Fibroblast of skin of scalp (primary cell): ENCODE data around the gene CNTN5.

Experiments used
- DNase-seq: peaks from one replicate; pipeline ENCODE4 v3.0.0-alpha.2; 2013

CNTN5 gene

DNA sequence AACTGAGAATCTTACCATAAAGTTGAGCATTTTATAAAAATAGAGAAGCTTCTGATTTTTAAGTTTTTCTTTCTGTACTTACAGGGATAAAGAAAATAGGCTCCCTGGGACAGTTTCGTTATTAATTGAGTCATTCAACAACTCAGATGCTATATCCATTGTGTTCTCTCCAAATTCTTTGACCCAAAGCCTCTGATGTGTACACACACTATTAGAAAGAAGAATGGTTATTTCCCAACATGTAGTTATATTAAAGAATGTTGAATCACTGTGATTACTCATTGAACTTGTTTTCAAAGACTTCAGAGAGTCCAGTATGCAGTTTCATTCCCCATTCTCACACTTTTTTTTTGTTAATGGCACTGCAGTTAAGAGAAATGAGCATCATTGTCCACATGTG, 932.1 kb downstream of the CNTN5 start:
- DNase-seq = peak; percentile 22

DNA sequence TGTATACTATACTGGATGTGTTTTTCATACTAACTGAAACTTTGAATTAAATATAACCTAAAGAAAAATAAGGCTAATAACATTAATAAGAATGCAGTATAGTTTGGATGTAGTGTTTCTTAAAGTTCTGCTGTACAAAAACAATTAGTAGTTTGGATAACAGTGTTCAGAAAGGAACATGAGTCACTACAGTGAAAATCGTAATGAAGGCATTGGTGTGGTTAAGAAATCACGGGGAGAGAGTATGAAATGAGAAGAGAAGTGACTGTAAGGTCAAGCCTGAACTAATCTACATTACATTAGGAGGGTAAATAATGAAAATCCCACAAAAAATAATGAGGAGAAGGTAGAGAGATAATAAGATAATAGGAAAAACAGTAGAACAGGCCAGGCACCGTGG, 939.8 kb downstream of the CNTN5 start:
- DNase-seq = no peak

DNA sequence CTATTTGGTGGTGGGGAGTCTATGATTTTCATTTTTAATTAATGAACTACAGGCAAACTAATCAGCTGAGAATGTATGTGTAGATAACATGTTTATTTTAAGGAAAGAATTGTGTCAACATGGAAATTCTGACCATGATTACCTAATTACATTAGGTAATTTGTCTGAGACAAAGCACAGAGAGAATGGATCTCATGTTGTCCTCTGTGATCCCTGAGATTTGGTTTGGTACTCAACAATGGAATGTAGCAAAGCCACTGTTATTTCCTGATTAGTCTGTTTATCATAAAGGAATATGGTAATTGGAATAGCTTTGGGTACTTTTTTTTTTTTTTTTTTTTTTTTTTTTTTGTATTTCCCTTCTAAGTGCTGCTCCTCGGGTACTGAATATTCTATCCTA, 947.6 kb downstream of the CNTN5 start:
- no peak for DNase-seq

DNA sequence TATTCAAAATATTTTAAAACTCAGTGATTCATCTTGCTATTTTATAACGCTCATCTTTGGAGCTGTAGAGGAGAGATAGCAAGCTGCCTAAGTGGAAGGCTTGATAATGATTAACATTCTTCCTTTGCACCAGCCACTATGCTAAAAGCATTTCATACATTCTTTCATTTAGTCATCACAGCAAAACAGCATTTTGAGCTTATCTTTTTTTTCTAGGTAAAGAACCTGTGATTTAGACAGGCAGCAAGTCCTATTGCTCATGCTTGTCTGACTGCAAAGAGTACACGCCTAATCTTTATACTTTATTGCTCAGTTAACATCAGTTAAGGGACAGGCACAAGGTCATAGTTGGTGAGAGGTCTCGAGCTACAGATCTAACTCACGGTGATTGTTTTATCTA, 953.2 kb downstream of the CNTN5 start:
- no peak for DNase-seq

DNA sequence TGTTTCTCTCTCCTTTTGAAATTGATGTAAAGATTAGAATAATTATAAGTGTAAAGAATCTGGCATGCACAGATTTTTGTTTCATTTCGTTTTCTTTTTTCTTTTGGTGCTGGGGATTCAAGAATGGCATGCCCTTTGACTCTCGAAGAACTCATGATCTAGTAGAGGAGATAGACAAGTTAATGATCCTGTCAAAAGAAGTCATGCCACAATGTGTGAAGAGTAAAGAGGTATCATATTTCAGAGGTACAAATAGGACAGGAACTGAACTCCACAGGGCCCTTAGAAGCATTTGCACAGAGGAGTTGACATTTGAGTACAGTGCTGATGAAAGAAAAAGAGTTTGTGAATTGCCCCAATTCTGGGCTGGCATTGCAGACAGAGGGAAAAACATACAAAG, 958.3 kb downstream of the CNTN5 start:
- DNase-seq = no peak

- peak; percentile 7 for DNase-seq
These were observed 967.2 kb downstream of the CNTN5 start for GRCh38 chr11:99987821-99988470.

DNA sequence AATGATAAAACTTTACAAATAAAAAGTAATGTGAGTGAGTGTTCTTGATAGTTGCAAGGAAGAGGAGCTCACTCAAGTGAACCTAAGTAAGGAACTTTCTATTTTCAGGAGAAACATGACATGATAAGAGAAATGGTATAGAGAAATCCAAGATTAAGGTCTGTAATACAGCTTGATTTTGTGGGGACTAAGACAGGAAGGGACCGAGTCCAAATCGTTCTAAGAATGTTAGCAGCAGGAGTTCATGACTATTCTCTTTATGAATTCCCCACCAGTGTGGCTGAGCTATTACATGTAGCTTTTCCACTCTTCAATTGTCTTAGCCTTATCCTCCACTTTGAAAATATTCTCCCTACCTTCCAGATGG, 967.7 kb downstream of the CNTN5 start:
- no peak for DNase-seq

- DNase-seq = no peak
These were observed 983.2 kb downstream of the CNTN5 start for GRCh38 chr11:100003985-100004384.

DNA sequence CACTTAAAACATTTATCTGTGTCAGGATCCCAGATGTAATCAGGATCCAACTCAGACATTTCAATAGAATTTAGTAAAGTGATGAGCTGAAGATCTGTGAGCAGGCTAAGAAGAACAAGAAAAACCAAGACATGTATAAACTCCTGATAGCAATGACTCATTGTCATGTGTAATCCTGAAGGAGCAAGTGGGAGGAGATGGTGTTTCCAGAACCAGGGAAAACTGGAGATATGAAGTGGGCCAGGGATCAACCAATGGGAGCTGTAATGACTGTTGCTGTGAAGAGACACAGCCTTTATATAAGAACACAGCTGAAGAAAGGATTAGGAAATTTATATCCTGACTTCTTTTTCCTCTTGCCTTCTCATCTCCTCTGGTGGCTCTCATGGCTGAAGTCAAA, 983.8 kb downstream of the CNTN5 start:
- DNase-seq = no peak

GRCh38 chr11:100008417-100008816, 987.7 kb downstream of the CNTN5 start:
- no peak for DNase-seq

- no peak for DNase-seq
These were observed 989.0 kb downstream of the CNTN5 start for GRCh38 chr11:100009728-100010127.

- DNase-seq = no peak
These were observed 989.6 kb downstream of the CNTN5 start for GRCh38 chr11:100010393-100010792.

GRCh38 chr11:100011697-100012096, 990.9 kb downstream of the CNTN5 start:
- no peak for DNase-seq

GRCh38 chr11:100013011-100013410, 992.3 kb downstream of the CNTN5 start:
- DNase-seq = no peak

DNA sequence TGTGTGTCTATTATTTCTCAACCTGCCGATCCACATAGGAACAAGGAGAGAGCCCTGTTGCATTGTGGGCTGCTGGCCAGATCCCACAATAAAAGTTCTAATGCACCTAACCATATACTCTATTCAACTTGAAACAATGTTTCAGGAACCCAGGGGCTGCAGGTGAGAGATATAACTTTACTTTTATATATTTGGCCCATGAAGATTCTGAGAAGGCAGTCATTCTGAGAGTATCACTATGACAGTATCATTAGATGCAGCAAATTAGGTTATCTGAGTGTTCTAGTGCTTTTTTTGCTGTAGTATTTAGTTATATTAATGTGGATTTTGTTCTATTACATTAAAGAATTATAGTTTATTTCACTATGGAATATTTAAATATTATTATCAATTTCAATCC, 1011.2 kb downstream of the CNTN5 start:
- no peak for DNase-seq

GRCh38 chr11:100061006-100061405, 1040.3 kb downstream of the CNTN5 start:
- DNase-seq = no peak

- DNase-seq = no peak
These were observed 1045.7 kb downstream of the CNTN5 start for GRCh38 chr11:100066399-100066798.

- no peak for DNase-seq
These were observed 1047.4 kb downstream of the CNTN5 start for GRCh38 chr11:100068116-100068515.

DNA sequence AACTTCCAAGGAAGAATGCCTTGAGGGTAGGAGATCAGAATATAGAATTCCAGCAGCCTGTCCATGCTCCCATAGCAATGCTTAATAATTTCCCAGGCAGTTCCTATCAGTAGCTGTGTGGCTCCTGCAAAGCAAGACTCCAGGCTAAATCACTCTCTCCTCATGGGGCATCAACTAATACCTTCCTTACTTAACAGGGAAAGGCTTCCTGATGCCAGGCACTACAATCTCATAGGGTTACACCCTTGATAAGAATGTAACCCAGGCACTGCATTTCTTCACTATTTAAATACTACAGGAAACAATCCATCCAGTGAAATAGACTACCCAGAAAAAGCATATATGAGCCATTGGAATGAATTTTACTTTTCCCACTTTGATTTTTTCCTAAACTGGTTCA, 1051.4 kb downstream of the CNTN5 start:
- DNase-seq = no peak

GRCh38 chr11:100080381-100080780, 1059.6 kb downstream of the CNTN5 start:
- no peak for DNase-seq

GRCh38 chr11:100080821-100081220, 1060.1 kb downstream of the CNTN5 start:
- DNase-seq = no peak

DNA sequence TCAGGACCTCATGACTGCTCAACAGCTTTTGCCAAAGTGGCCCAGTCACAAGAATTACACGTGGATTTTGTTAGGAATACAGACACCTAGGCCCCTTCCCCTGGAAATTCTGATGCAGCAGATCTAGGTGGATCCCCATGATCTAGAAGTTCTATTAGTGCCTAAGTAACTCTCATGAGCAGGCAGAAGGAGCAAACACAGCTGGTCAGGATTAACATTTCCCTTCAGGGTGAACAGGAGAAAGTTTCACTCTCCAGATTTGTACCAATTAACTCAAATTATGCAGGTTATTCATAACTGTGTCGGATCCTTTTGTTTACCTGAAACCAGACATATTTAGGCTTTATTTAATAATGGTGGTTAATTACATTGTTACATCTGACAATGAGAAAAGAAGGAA, 1072.9 kb downstream of the CNTN5 start:
- DNase-seq = no peak

DNA sequence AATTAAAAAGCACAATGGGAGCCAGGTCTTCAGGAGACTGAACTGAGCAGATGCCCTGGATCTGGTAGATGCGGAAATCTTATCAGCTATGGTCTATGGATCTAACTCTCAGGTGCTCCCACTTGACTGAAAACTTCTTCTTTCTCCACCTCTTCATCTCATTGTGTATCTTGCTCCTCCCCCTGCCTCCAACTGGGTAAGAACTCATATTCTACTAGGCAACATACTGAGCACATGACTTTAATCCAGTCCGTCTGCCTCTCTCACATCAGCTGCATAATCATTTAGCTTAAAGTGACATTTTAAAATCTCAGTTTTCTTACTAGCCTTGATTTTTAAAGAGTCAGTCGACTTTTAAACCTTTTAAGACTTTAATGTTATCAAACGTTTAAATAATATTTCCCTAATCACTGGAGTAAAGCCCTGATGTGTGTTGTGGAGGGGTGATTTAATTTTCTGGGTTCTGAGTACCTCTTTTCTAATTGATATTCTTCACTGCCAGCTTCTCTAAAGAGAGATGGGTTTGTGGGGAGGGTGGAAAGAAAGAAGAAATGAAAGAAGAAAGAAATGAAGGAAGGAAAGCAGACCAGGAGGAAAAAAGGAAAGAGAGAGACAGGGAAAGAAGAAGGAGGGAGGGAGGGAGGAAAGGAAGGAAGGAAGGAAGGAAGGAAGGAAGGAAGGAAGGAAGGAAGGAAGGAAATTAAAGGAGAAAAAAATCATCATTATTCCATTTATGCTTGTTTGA, 1073.5 kb downstream of the CNTN5 start:
- no peak for DNase-seq

DNA sequence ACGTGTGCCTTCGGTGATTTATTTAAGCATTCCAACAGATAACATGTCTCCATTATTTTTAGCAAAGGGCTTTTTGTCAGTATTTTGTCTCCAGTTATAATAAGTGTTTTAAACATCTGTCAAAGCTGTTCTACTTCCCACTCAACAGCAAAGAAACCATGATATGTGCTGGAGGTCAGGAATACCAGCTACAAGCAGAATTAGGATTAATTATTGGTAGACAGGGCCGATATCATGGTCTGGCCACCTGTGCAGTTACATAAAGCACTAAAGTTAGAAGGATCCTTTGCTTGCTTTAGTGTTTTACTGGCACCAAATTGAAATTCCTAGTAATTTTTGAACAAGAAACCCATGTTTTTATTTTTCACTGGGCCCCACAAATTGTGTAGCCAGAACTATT, 1075.1 kb downstream of the CNTN5 start:
- no peak for DNase-seq

GRCh38 chr11:100098560-100098959, 1077.8 kb downstream of the CNTN5 start:
- DNase-seq = no peak
